PFSK-1 (cell line): Measurements from ENCODE around the gene ZNF277.

ENCODE experiments used
- FOXP2 ChIP-seq: optimal IDR thresholded peaks from 2 replicates; pipeline ENCODE3; 2011; ENCODE audit warnings: borderline replicate concordance, control low read depth, inconsistent platforms; ENCODE audit not compliant: insufficient read depth; ENCODE audit errors: extremely low read length, extremely low read depth
- POLR2AphosphoS5 ChIP-seq: IDR thresholded peaks from 2 replicates; pipeline ENCODE4 v1.6.1; 2012; ENCODE audit warnings: low read depth, mild to moderate bottlenecking, control low read depth, low read length, moderate library complexity
- REST ChIP-seq, 2 experiments: IDR thresholded peaks; 2 replicates each; pipeline versions ENCODE4 v1.6.1 to v1.8.0; 2011 to 2012; ENCODE audit warnings: low read depth in 2 of 2, low read length in 2 of 2, control low read depth in 1 of 2, inconsistent platforms in 1 of 2, mild to moderate bottlenecking in 1 of 2, moderate library complexity in 1 of 2; ENCODE audit not compliant: insufficient read depth in 1 of 2
- SIN3A ChIP-seq: IDR thresholded peaks from 2 replicates; pipeline ENCODE4 v1.6.1; 2012; ENCODE audit warnings: mild to moderate bottlenecking, low read length, moderate library complexity, borderline replicate concordance; ENCODE audit not compliant: insufficient read depth
- TAF1 ChIP-seq: IDR thresholded peaks from 2 replicates; pipeline ENCODE4 v1.6.1; 2012; ENCODE audit warnings: low read length, control low read depth, borderline replicate concordance; ENCODE audit not compliant: insufficient read depth

ZNF277 gene

GRCh38 chr7:112357136-112357535 lies 150.6 kb downstream of the ZNF277 start:
- TF ChIP-seq POLR2AphosphoS5 (no peak), TAF1 (no peak), FOXP2 (no peak), SIN3A (no peak), REST (IDR thresholded peaks at IDR 0.05; ENCODE audit: insufficient read depth in 1 of 2, low read depth in 2 of 2, low read length in 2 of 2) (no peak)

- TF ChIP-seq REST (IDR thresholded peaks at IDR 0.05; ENCODE audit: insufficient read depth in 1 of 2, low read depth in 2 of 2, low read length in 2 of 2) (no peak), FOXP2 (no peak), TAF1 (no peak), SIN3A (no peak), POLR2AphosphoS5 (no peak)
Observed at GRCh38 chr7:112358513-112358912, 152.0 kb downstream of the ZNF277 start.

- TF ChIP-seq POLR2AphosphoS5 (no peak), FOXP2 (no peak), REST (IDR thresholded peaks at IDR 0.05; ENCODE audit: insufficient read depth in 1 of 2, low read depth in 2 of 2, low read length in 2 of 2) (no peak), SIN3A (no peak), TAF1 (no peak)
Observed at GRCh38 chr7:112359086-112359485, 152.6 kb downstream of the ZNF277 start.

- TF ChIP-seq SIN3A (no peak), FOXP2 (no peak), POLR2AphosphoS5 (no peak), REST (IDR thresholded peaks at IDR 0.05; ENCODE audit: insufficient read depth in 1 of 2, low read depth in 2 of 2, low read length in 2 of 2) (no peak), TAF1 (no peak)
Observed at GRCh38 chr7:112360681-112361080, 154.2 kb downstream of the ZNF277 start.

GRCh38 chr7:112361154-112361553 lies 154.7 kb downstream of the ZNF277 start:
- TF ChIP-seq POLR2AphosphoS5 (no peak), TAF1 (no peak), FOXP2 (no peak), REST (IDR thresholded peaks at IDR 0.05; ENCODE audit: insufficient read depth in 1 of 2, low read depth in 2 of 2, low read length in 2 of 2) (no peak), SIN3A (no peak)
